Inflammatory macrophage treated with lipopolysaccharide for 4 hours (primary cell): ENCODE data around the gene SLC44A5.
"Not testable (repeated sequence)": the region's sequence is repeated elsewhere in the genome, so short reads cannot be mapped to it uniquely, and the experiment has no call there.

Source experiments
- DNase-seq: peaks from one replicate; pipeline ENCODE4 v3.0.0-alpha.2; 2020

Gene SLC44A5

DNA sequence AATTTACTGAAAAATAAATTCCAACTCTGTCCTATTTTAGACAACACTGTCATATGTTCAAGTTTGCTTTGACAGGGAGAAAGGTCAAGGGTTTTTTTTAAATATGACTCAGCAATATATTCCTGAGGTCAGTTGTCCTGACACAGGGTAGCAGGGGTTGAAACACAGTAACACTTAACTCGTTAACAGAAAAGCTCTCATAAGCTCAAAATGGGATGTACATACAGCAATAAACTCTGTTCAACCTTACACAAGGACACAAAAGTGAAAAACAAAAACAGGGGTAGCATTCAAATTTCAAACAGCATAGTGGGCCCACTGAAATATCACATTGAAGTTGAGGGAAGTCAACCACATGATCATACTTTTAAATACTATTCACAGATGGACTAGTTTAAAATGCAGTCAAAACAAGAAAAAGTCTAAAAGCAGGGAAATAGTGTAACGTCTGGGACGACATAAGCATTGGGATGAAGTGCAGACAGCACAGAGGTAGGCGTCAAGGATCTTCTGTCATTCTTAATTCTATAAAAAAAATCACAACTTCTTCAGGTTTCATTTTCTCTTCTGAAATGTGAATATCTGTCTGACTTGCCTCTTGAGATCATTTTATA, 89.9 kb downstream of the SLC44A5 start:
- no peak for DNase-seq

DNA sequence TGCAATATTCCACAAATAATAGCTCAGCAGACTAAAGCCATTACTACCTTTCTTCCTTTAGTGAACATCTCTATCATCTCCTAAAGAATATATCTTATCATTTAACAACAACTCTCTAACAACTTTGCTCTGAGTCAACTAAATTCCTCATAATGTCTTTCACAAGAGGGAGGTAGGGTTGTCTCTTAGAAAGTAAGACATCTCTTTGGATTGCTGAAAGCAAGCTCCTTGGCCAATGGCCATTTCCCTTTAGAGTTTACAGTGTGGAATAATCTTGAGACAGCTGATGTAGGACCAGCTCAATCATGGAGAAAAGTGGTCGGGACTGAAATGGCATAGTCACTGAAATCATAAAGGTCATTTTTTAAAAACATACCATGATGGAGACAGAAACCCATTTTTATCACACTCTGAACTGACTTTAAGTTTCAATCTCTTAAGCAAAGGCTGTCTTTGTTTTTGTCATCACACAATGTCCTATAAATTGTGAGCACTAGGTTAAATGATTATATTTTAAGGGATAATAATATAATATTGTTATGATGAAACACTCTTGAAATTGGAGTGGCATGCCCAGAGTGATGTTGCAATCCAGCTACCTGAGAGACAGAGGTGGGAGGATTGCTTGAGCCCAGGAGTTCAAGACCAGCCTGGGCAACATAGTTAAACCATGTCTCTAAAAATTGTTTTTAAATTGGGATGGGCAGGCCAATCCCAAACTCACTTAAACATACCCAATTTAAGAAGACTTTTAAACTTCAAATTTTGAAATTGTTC, 91.1 kb downstream of the SLC44A5 start:
- no peak for DNase-seq

DNA sequence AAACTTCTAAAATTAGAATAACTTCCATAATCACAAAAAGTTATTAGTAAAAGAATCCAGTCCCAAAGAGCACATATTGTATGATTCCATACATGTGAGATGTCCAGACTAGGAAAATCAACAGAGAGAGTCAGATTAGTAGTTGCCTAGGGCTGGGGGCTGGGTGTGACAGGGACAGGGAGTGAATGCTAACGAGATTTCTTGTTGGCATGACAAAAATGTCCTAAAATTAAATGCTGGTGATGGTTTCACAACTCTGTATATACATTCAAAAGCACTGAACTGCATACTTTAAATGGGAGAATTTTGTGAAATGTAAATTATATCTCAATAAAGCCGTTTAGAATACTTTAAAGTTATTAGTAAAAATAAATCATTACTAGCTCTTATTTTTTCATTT, 92.2 kb downstream of the SLC44A5 start:
- DNase-seq: no peak

DNA sequence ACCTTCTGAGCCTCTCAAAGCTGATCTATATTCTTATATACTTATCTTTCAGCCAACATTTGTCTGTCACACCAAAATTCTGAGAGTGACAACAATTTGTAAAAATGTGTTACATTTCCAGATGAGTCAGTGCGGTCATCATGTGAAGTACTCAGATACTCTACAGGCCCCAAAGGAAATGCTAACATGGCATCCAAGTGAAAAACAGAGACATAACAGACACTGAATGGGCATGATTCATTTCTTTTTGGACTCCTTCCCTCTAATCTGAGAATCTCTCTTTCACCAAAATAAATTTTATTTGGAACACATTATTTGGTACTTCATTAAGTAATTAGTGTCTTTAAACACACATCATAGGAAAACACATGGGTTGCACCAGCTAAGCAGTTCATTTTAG, 96.6 kb downstream of the SLC44A5 start:
- DNase-seq: no peak

DNA sequence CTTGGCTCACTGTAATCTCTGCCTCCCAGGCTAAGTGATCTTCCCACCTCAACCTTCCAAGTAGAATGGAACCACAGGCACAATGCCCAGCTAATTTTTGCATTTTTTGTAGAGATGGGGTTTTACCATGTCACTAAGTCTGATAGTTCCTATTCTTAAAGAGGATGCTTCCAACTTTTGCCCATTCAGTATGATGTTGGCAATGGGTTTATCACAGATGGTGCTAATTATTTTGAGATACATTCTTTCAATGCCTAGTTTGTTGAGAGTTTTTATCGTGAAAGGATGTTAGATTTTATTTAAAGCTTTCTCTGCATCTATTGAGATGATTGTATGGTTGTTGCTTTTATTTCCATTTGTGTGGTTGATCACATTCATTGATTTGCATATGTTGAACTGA, 103.9 kb downstream of the SLC44A5 start:
- no peak for DNase-seq

DNA sequence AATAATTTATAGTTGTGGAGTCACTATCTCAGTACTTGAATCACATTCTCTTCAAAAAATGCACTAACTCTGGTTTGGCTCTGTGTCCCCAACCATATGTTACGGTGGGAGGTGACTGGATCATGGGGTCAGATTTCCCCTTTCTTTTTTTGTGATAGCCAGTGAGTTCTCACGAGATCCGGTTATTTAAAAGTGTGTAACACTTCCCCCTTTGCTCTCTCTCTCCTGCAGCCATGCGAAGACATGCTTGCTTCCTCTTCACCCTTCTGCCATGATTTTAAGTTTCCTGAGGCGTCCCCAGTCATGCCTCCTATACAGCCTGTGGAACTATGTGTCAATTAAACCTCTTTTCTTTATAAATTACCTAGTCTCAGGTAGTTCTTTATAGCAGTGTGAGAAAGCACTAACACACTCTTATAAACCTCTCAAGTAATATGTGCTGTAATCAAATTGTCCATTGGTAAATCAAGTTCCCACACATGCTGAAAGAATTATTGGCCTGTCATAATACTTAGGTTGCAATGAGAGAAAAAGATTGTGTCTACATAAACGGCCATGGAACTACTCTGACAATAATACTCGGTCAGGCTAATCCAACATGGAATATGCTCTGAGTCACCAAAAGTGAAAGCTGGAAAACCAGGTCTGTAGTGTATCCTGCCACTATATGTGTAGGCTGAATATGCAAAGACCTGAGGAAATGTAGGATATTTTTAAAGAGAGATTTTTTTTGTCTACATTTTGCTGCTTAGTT, 107.5 kb downstream of the SLC44A5 start:
- DNase-seq: no peak

DNA sequence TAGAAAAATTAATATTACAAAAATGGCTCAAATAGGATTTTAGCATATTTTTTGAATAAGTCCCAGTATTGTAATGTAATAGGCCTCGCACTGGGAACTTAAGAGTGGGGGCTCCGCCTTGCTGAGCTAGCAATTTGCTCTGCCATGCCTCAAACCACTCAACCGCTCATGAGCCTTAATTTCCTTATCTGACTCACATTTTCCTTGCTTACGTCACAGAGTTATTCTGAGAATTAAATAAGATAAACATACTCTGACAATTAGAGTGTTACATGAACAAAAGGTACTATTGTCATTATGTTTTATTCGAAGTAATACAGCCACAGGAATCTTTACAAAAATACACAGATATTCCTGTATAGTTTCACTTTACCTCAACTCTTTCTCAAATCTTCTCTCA, 108.1 kb downstream of the SLC44A5 start:
- no peak for DNase-seq

DNA sequence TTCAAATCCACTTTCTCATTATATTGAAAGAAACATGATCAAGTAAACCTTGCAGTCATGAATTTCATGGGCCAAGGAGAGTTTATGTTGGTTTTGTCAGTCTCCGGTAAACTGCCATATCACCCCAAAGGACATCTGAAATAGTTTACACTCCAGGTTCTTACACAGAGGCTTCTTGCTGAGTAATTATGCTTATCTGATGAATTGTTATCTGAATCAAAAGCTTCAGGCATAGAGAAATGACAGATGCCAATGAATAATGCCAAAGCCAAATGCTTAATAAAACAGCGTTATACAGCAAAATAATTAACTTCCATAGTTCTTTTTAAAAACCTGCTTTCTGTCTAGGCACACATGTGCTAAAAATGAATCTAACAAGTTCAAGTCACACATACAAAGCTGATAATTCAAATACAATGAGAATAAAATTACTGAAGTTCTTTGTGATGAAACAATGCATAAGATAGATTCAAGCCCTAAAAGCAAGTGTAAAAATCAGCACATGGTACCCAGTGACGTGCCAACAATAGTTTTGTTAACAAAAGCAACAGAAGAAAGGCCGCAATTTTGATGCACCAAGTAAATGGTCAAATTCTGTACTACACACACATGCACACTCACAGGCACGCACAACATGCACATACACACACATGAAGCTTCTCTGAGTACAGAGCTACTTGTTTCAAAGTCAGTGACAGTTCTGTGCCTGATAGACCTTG, 109.2 kb downstream of the SLC44A5 start:
- no peak for DNase-seq

DNA sequence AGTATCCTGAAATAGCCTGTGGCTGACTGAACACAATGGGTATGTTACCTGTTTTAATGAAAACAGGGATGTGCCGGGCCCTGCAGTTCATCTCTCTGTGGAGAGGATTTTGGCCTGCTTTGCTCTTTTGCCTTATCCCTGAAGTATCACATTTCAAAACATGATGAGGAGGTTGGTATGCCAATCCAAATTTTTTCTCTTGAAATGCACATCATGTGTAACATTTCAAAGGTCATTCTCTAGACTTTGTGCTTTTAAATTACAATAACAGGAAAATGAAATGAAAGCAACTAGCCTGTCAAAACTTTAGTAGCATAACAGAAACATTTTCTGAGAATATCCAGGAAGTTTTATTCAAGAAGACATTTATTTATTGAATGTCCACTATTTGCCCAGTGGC, 118.9 kb downstream of the SLC44A5 start:
- DNase-seq: no peak

DNA sequence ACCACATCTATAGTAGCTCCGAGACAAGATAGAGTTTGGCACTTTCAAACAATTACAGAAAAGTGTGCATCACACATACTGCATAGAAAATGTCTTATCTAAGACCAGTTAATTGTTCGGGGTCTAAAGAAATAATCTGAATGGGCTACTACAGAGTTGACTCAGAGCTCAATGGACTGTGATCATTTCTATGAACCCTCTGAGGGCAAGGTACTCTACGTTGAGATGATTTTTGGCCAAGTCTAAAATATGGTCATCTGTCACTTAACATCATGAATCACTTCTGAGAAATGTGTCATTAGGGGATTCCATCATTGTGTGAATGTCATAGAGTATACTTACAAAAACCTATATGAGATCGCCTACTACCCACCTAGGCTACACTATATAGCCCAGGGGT, 123.5 kb downstream of the SLC44A5 start:
- DNase-seq: no peak

DNA sequence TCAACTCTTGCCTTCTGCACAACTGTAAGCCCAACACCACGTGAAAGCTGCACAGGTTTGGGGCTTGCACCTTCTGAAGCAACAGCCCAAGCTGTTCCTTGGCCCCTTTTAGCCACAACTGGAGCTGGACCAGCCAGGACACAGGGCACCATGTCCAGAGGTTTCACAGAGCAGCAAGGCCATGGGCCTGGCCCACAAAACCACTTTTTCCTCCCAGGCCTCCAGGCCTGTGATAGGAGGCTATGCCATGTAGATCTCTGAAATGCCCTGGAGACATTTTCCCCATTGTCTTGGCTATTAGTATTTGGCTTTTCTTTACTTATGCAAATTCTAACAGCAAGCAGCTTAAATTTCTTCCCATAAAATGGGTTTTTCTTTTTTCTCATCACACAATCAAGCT, 126.1 kb downstream of the SLC44A5 start:
- no peak for DNase-seq

DNA sequence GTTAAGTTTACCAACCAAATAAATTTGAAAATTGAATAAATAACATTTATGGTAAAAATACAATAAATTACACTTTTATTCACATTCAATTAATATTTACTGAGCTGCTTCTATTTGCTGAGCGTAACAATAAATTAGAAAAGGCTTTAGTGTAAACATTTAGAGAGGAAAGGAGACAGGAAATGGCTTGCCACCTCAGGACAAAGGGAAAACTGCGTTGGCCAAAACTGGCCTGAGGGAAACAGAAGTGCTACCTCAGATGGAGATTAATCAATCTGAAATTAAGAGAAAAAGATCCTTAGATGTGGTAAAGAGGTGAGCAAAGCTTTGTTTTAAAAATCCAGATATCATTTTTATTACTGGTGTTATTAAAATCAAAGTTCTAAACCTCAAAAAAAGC, 128.0 kb downstream of the SLC44A5 start:
- DNase-seq: no peak

DNA sequence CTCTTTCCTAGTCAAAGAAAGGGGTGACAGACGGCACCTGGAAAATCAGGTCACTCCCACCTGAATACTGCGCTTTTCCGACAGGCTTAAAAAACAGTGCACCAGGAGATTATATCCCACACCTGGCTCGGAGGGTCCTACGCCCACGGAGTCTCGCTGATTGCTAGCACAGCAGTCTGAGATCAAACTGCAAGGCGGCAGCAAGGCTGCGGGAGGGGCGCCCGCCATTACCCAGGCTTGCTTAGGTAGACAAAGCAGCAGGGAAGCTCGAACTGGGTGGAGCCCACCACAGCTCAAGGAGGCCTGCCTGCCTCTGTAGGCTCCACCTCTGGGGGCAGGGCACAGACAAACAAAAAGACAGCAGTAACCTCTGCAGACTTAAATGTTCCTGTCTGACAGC, 134.4 kb downstream of the SLC44A5 start:
- DNase-seq: not testable (repeated sequence)

DNA sequence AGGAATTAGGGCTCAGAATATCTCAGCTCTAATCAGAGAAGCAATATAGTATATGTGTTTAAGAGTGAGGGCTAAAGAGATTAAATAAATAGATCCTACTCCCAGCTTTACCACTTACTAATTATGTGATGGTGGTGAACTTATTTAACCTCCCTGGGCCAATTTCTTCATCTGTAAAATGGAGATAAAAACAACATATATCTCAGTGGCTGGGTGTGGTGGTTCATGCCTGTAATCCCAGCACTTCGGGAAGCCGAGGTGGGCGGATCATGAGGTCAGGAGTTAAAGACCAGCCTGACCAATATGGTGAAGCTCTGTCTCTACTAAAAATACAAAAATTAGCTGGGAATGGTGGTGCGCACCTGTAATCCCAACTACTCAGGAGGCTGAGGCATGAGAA, 135.2 kb downstream of the SLC44A5 start:
- DNase-seq: no peak

DNA sequence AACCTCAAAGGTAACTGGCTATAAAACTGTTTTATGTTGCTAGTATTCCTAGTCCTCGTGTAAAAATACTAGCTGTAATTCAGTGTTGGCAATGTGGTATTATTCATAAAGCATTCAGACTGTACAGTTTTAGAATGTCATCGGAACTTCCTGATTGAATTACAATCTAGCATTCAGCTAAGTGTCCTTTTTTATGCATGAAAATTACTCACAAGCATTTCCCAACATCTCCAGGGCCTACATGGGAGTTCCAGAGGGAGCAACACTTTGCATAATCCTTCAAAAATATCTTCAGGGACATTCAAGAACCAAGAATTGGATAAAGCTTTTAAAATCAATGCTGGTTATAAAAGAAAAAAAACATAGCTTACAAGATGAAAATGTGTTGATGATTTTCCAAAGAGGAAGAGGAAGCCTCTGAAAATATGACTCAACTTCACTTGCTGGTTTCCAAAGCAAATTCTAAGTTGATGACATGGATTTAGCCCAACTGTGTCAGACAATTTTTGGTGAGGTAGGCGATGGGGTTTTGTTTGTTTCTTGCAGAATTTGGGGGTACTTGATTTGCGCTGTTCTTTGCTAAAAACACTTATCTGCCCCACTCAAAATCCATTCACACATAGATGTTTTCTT, 137.8 kb downstream of the SLC44A5 start:
- DNase-seq: no peak

DNA sequence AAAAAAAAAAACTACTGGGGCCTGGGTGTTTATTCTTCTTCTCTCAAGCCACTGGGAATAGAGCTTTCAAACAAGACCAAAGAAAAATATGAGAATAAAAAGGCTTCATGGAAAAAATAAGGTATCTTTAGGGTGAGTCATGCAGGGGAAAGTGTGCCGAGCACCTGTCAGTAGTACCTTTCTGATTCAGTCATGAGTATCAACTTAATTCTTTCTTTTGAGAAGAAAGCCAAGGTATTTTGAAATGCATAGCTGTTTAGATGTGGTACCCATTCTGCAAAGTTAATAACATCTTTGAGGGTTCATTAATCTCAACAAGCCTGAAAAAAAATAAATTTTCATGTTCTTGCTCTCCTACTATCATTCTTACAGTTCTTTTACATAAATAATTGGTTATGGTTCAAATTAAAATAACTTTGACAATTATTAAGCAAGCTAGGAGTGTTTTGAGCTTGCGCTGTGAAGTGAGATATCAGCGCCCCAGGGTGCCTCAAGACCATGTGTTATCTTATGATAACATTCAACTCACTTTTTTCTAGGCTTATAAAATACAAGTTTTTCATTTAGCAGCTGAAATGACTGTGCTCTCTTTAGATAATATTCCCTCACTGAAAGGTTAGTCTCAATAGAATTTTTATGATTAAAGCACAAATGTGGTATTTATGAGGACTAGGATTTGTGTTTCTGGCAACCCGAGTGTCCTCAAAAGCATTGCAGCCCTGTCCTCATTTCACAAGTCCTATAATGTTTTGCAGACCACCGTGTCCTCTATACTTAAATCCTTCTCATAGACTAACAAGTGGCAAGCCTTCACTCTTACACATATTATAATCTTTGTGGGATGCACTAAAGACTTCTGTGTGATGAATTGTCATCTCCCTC, 138.6 kb downstream of the SLC44A5 start:
- no peak for DNase-seq

DNA sequence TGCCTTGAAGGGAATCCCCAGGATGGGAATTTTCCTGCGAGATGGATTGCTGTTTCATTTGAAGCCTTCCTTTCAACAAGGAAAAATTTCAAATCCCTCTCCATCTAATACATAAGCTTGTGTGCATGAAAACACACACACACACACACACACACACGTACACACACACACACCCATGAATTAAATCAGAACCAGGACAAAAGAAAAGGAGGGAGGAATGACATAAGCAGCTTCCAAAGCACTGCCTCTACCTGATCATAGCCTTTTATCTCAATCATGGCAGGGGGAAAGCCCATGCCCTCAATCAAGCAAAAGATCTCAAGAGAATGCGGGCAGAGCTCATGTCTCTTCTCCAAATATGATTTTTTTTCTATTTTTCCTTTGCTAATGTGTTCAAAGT, 139.7 kb downstream of the SLC44A5 start:
- no peak for DNase-seq

DNA sequence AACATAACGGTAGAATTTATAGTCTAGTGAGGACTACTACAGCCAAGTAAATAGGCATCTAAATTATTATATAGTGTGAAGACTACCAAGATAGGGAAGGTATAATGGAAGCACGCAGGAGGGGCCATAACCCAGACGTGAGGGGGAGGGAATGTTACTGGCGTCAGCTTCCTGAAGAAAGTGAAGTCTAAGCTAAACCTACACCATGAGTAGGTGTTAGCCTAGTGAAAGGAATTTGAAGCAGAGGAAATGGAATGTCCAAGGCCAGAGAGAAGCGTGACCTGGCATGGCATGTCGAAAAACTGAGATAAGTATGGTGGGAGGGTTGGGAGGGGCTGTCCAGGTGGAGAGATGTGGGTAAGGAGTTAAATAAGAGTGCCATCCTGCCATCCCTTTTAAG, 140.5 kb downstream of the SLC44A5 start:
- no peak for DNase-seq

DNA sequence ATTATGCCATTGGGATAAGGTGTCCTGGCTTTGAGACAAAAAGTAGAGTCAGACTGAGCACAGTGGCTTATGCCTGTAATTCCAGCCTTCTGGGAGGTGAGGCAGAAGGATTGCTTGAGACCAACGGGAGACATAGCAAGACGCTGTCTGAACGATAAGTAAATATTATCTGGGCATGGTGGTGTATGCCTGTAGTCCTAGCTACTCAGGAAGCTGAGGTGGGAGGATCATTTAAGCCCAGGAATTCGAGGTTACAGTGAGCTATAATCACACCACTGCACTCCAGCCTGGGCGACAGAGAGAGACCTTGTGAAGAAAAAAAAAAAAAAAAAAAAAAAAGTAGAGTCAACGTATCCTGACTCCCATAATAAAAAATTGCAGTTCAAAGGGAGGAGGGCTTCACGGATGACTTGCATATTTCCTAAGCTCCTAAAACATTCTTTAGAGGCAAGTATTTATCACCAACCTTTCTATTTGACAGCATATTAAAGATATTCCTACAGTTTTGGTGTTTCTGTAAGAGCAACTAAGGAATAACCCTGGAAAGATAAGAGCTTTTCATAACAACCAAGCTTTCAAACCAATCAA, 141.2 kb downstream of the SLC44A5 start:
- DNase-seq: no peak

DNA sequence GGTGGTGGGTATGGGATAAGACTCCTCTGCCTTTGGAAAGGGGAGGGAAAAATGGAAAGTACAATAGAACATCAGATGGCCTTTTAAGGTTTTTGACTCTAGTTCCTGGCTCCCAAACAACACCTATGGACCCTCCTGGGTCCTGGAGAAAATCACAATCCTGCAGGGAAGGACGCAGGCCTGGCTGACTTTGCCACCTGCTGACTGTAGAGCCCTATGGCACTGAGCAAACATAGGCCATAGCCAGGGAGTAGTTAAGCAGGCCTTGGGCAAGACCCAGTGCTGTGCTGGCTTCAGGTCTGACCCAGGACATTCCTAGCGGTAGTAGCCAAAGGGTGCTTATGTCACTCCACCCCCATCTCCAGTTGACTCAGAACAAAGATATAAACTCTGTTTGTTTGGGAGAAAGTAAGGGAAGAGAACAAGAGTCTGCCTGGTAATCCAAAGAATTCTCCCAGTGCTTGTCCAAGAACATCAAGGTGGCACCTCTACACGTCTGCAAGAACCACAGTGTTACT, 149.0 kb downstream of the SLC44A5 start:
- DNase-seq: no peak

DNA sequence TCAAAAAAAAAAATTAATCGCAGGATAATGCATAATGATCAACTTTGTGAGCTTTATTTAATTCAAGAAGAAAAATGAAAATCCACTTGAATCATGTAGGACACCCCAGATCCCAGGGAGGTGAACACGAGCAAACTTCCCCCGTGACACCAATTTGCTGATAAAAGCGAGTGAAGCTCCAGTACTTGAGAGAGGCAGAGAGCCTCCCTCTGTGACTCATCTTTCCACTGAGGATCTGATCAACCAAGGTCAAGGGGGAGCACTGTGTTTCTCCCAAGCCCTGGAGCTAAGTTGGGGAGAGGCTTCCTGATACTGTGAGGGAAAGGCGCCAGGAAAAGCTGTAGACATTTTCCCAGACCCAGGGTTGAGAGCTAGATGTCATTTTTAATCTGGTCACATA, 160.9 kb downstream of the SLC44A5 start:
- DNase-seq: no peak
